CD8-positive, alpha-beta memory T cell (primary cell): ENCODE data around the gene RAP1GDS1. TPM values are rescaled to one million over a fixed set of nuclear protein-coding genes. Genes with fewer than 3 reads are reported as not detected.

ENCODE experiments used
- CTCF ChIA-PET: fragments of 350-600 bp; sonication (Branson Sonifier 250); formaldehyde crosslinking; loops from one replicate; lab custom pipeline; 2021; ENCODE audit warnings: antibody characterized with exemption; lab: Charles Lee
- POLR2A ChIA-PET: fragments of 350-600 bp; sonication (Branson Sonifier 250); formaldehyde crosslinking; loops from one replicate; lab custom pipeline; 2021; ENCODE audit warnings: antibody characterized with exemption; lab: Charles Lee
- DNase-seq, 5 donors: peaks; one replicate each; pipeline versions ENCODE4 v3.0.0 to v3.0.0-alpha.2; 2020 to 2022; ENCODE audit warnings: mixed read lengths in 1 of 5
- H3K27ac ChIP-seq: one replicate; pipeline ENCODE4 v1.7.0; 2013; ENCODE audit warnings: low read depth, mild to moderate bottlenecking, low read length, moderate library complexity
- H3K27me3 ChIP-seq: 2 replicates; pipeline ENCODE4 v1.7.0; 2013; ENCODE audit warnings: low read length, mild to moderate bottlenecking; ENCODE audit not compliant: insufficient read depth, poor library complexity, severe bottlenecking
- H3K36me3 ChIP-seq: 2 replicates; pipeline ENCODE4 v1.7.0; 2013; ENCODE audit warnings: mild to moderate bottlenecking, low read length, moderate library complexity; ENCODE audit not compliant: insufficient read depth
- H3K4me1 ChIP-seq: 2 replicates; pipeline ENCODE4 v1.7.0; 2013; ENCODE audit warnings: mild to moderate bottlenecking, low read length, moderate library complexity; ENCODE audit not compliant: insufficient read depth
- H3K4me3 ChIP-seq: 2 replicates; pipeline ENCODE4 v1.7.0; 2013; ENCODE audit warnings: mild to moderate bottlenecking, low read length
- H3K9me3 ChIP-seq: 2 replicates; pipeline ENCODE4 v1.7.0; 2013; ENCODE audit warnings: mild to moderate bottlenecking, low read length
- H3K27ac Mint-ChIP-seq, 8 donors: one replicate each; pipeline ENCODE4 v1.8.0; 2020 to 2021; ENCODE audit warnings: mixed read lengths in 8 of 8, mild to moderate bottlenecking in 6 of 8, inconsistent platforms in 3 of 8, moderate library complexity in 3 of 8
- H3K27me3 Mint-ChIP-seq, 2 donors: one replicate each; pipeline ENCODE4 v1.8.0; 2020 to 2021; ENCODE audit warnings: mixed read lengths in 2 of 2, mild to moderate bottlenecking in 1 of 2, moderate library complexity in 1 of 2
- H3K36me3 Mint-ChIP-seq, 3 donors: one replicate each; pipeline ENCODE4 v1.8.0; 2020 to 2021; ENCODE audit warnings: mixed read lengths in 3 of 3, inconsistent platforms in 1 of 3, mild to moderate bottlenecking in 1 of 3
- H3K4me1 Mint-ChIP-seq, 3 donors: one replicate each; pipeline ENCODE4 v1.8.0; 2020 to 2021; ENCODE audit warnings: mixed read lengths in 3 of 3, inconsistent platforms in 1 of 3, mild to moderate bottlenecking in 1 of 3
- H3K4me3 Mint-ChIP-seq, 7 donors: one replicate each; pipeline ENCODE4 v1.8.0; 2020 to 2021; ENCODE audit warnings: mixed read lengths in 7 of 7, mild to moderate bottlenecking in 6 of 7, moderate library complexity in 4 of 7, inconsistent platforms in 2 of 7
- H3K9me3 Mint-ChIP-seq, 5 donors: one replicate each; pipeline ENCODE4 v1.8.0; 2020 to 2022; ENCODE audit warnings: mixed read lengths in 5 of 5, mild to moderate bottlenecking in 3 of 5, moderate library complexity in 2 of 5, inconsistent platforms in 1 of 5
- polyA plus RNA-seq: library from polyadenylated mRNA; unstranded; fragments of 300-500 nt; fragmentation: Illumina TruSeq; gene quantifications from one replicate; pipeline ENCODE4 v1.2.3, GENCODE V29; 2021
- total RNA-seq, 2 experiments: library from RNA; stranded (reverse); gene quantifications; one replicate each; pipeline ENCODE4 v1.2.3, GENCODE V29; 2021

Gene RAP1GDS1
- total and polyA plus RNA-seq, 3 experiments from 2014 or later = 40.9 to 56.4 (median 53.7) TPM

- ChIA-PET CTCF (interaction anchor here (0.7 to 2.4 kb wide), 29 partner anchors 8 to 995 kb away, joined by 3 to 25 read pairs (median 4); partner anchors contain the start of gene METAP1), POLR2A (no interaction called here)
- no peak overlapping the region for H3K27ac ChIP-seq
- H3K4me3 ChIP-seq = no peak overlapping the region
- no peak for DNase-seq
- H3K4me1 ChIP-seq = peaks cover 14% of the 10 kb centered on the region
- H3K27me3 ChIP-seq = no peaks in the 10 kb centered on the region
- H3K4me3 Mint-ChIP-seq = peak overlapping the region in 2 of 7 donors; percentile 79 to 83
- H3K9me3 ChIP-seq = no peaks in the 10 kb centered on the region
- H3K36me3 Mint-ChIP-seq = peaks cover 0 to 11% (median 5%) of the 10 kb centered on the region in 3 donors
- H3K4me1 Mint-ChIP-seq = peaks cover 31 to 35% (median 32%) of the 10 kb centered on the region in 3 donors
- no peaks in the 10 kb centered on the region for H3K27me3 Mint-ChIP-seq
- H3K27ac Mint-ChIP-seq = peak overlapping the region in 1 of 8 donors; percentile 46
- no peaks in the 10 kb centered on the region for H3K36me3 ChIP-seq
- H3K9me3 Mint-ChIP-seq = no peaks in the 10 kb centered on the region
Observed at GRCh38 chr4:98466868-98467599, 205.8 kb downstream of the RAP1GDS1 start.

- Mint-ChIP-seq H3K27me3 (no peaks in the 10 kb centered on the region), H3K9me3 (no peaks in the 10 kb centered on the region), H3K27ac (peak overlapping the region in 4 of 8 donors; percentile 11 to 53 (median 33)), H3K36me3 (peaks cover 0 to 16% (median 9%) of the 10 kb centered on the region in 3 donors), H3K4me1 (peaks cover 33 to 38% (median 36%) of the 10 kb centered on the region in 3 donors), H3K4me3 (peak overlapping the region; percentile 21 to 85 (median 75))
- H3K36me3 ChIP-seq = no peaks in the 10 kb centered on the region
- CTCF ChIA-PET = interaction anchor here (0.6 to 2.4 kb wide), 38 partner anchors 9 to 995 kb away, joined by 3 to 25 read pairs (median 4); partner anchors contain the start of genes METAP1 and TSPAN5
- no peaks in the 10 kb centered on the region for H3K9me3 ChIP-seq
- no peaks in the 10 kb centered on the region for H3K27me3 ChIP-seq
- peak overlapping the region; percentile 48 for H3K4me3 ChIP-seq
- POLR2A ChIA-PET = interaction anchor here (0.6 kb wide), 1 partner anchor 448 kb away, joined by 3 read pairs; no protein-coding TSS in a partner anchor
- peaks cover 14% of the 10 kb centered on the region for H3K4me1 ChIP-seq
- H3K27ac ChIP-seq = no peak overlapping the region
- peak; percentile 42 to 77 (median 50) for DNase-seq
Observed at GRCh38 chr4:98467627-98468072, 206.5 kb downstream of the RAP1GDS1 start.

- ChIA-PET POLR2A (no interaction called here), CTCF (interaction anchor here (1.1 to 2.4 kb wide), 9 partner anchors 9 to 936 kb away, joined by 3 to 25 read pairs (median 6); partner anchors contain the start of gene METAP1)
- no peaks in the 10 kb centered on the region for H3K27me3 Mint-ChIP-seq
- Histone ChIP-seq H3K36me3 (no peaks in the 10 kb centered on the region), H3K9me3 (no peaks in the 10 kb centered on the region), H3K4me3 (no peak overlapping the region), H3K27ac (no peak overlapping the region), H3K4me1 (peaks cover 14% of the 10 kb centered on the region), H3K27me3 (no peaks in the 10 kb centered on the region)
- H3K9me3 Mint-ChIP-seq = no peaks in the 10 kb centered on the region
- H3K4me1 Mint-ChIP-seq = peaks cover 33 to 41% (median 39%) of the 10 kb centered on the region in 3 donors
- DNase-seq = no peak
- H3K27ac Mint-ChIP-seq = peak overlapping the region in 1 of 8 donors; percentile 2
- no peak overlapping the region for H3K4me3 Mint-ChIP-seq
- H3K36me3 Mint-ChIP-seq = peaks cover 2 to 21% (median 11%) of the 10 kb centered on the region in 3 donors
Observed at GRCh38 chr4:98468709-98469108, 207.5 kb downstream of the RAP1GDS1 start.

DNA sequence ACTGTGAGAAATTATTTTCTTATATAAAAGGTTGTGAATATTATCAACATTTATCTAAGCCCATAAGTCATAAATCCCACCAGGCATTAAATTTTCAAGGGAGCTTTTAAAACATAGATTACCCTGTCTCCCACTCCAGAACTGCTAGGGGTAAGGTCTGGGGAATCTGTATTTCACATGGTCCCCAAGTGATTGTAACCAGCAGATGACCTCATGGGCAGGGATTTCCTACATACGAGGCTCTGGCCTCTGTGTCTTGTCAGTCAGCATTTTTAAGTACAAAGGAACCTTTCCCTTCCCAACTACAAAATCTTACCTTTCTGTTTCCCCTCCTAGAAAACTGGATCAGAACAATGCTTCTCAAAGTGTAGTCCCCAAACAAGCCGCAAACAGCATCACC is 208.6 kb downstream of the RAP1GDS1 start:
- peaks cover 9 to 27% (median 11%) of the 10 kb centered on the region in 3 donors for H3K36me3 Mint-ChIP-seq
- H3K27me3 Mint-ChIP-seq = no peaks in the 10 kb centered on the region
- Histone ChIP-seq H3K9me3 (no peaks in the 10 kb centered on the region), H3K27me3 (no peaks in the 10 kb centered on the region), H3K36me3 (no peaks in the 10 kb centered on the region), H3K4me3 (no peak overlapping the region), H3K4me1 (peaks cover 14% of the 10 kb centered on the region), H3K27ac (no peak overlapping the region)
- peak overlapping the region in 1 of 7 donors; percentile 42 for H3K4me3 Mint-ChIP-seq
- ChIA-PET CTCF (interaction anchor here (1.1 to 2.7 kb wide), 3 partner anchors 13 to 935 kb away, joined by 3 to 10 read pairs (median 3); partner anchors contain the start of gene METAP1), POLR2A (no interaction called here)
- no peak for DNase-seq
- peaks cover 33 to 41% (median 39%) of the 10 kb centered on the region in 3 donors for H3K4me1 Mint-ChIP-seq
- H3K27ac Mint-ChIP-seq = peak overlapping the region in 2 of 8 donors; percentile 1 to 47
- no peaks in the 10 kb centered on the region for H3K9me3 Mint-ChIP-seq

DNA sequence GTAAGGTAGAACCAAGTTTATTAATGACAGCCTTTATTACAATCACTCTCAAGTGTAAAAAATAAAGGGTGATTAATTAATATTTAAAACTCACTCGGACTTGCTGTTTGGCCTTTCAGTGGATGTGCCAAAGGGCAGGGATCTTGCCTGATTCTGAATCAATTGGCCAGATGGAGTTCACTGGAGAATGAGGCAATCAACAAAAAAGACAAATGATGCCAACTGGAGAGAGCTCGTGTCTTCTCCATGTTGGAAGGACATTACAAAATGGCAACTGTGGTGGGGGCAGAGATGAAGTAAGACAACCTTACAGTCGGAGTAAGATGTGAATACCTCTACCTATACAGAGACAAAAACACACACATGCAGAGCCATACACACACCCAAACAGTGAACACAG is 209.2 kb downstream of the RAP1GDS1 start:
- ChIA-PET CTCF (interaction anchor here (1.1 to 2.7 kb wide), 2 partner anchors 12 to 525 kb away, joined by 3 to 10 read pairs; partner anchors contain the start of gene METAP1), POLR2A (no interaction called here)
- H3K27ac ChIP-seq = no peak overlapping the region
- H3K4me3 ChIP-seq = no peak overlapping the region
- peak overlapping the region in 3 of 8 donors; percentile 4 to 55 (median 23) for H3K27ac Mint-ChIP-seq
- no peaks in the 10 kb centered on the region for H3K9me3 ChIP-seq
- peaks cover 33 to 41% (median 39%) of the 10 kb centered on the region in 3 donors for H3K4me1 Mint-ChIP-seq
- H3K36me3 Mint-ChIP-seq = peaks cover 9 to 33% (median 13%) of the 10 kb centered on the region in 3 donors
- H3K4me1 ChIP-seq = peaks cover 14% of the 10 kb centered on the region
- H3K4me3 Mint-ChIP-seq = peak overlapping the region in 1 of 7 donors; percentile 42
- DNase-seq = no peak
- H3K9me3 Mint-ChIP-seq = no peaks in the 10 kb centered on the region
- H3K27me3 ChIP-seq = no peaks in the 10 kb centered on the region
- no peaks in the 10 kb centered on the region for H3K27me3 Mint-ChIP-seq
- no peaks in the 10 kb centered on the region for H3K36me3 ChIP-seq

DNA sequence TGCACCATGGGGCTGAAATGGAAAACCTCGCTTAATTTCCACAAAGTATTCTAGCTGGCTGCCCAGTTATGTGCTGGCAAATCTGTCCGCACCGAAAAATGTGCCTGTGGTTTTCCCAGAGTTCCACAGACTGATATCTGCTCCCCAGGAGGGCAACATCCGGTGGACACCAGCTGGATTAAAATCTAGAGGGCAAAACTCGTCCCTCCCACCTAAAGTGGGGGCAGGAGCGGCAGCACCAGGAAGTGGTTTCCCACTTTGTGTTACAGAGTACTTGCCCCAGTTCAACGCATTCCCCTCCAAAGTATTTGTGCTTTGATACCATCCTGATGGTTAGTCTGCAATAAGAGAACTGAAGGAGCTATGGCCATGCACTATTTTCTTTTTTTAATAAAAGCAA is 209.6 kb downstream of the RAP1GDS1 start:
- Mint-ChIP-seq H3K9me3 (no peaks in the 10 kb centered on the region), H3K4me3 (peak overlapping the region in 1 of 7 donors; percentile 8), H3K36me3 (peaks cover 9 to 35% (median 14%) of the 10 kb centered on the region in 3 donors), H3K4me1 (peaks cover 33 to 41% (median 39%) of the 10 kb centered on the region in 3 donors), H3K27ac (peak overlapping the region in 5 of 8 donors; percentile 32 to 77 (median 66)), H3K27me3 (no peaks in the 10 kb centered on the region)
- H3K27me3 ChIP-seq = no peaks in the 10 kb centered on the region
- CTCF ChIA-PET = interaction anchor here (2.7 kb wide), 1 partner anchor 12 kb away, joined by 10 read pairs; no protein-coding TSS in a partner anchor
- no peak for DNase-seq
- peaks cover 14% of the 10 kb centered on the region for H3K4me1 ChIP-seq
- no peaks in the 10 kb centered on the region for H3K36me3 ChIP-seq
- POLR2A ChIA-PET = no interaction called here
- no peaks in the 10 kb centered on the region for H3K9me3 ChIP-seq
- no peak overlapping the region for H3K4me3 ChIP-seq
- H3K27ac ChIP-seq = no peak overlapping the region

- no peak for DNase-seq
- H3K4me3 ChIP-seq = no peak overlapping the region
- no peaks in the 10 kb centered on the region for H3K36me3 ChIP-seq
- Mint-ChIP-seq H3K4me1 (peaks cover 25 to 33% (median 29%) of the 10 kb centered on the region in 3 donors), H3K27ac (no peak overlapping the region), H3K9me3 (no peaks in the 10 kb centered on the region), H3K36me3 (peaks cover 9 to 49% (median 20%) of the 10 kb centered on the region in 3 donors), H3K27me3 (no peaks in the 10 kb centered on the region), H3K4me3 (no peak overlapping the region)
- POLR2A ChIA-PET = interaction anchor here (0.6 kb wide), 1 partner anchor 324 kb away, joined by 5 read pairs; no protein-coding TSS in a partner anchor
- H3K27me3 ChIP-seq = no peaks in the 10 kb centered on the region
- H3K27ac ChIP-seq = no peak overlapping the region
- H3K4me1 ChIP-seq = peaks cover 10% of the 10 kb centered on the region
- no peaks in the 10 kb centered on the region for H3K9me3 ChIP-seq
- CTCF ChIA-PET = no interaction called here
Observed at GRCh38 chr4:98473046-98473445, 211.9 kb downstream of the RAP1GDS1 start.
